ENCODE results near the gene SQOR.

SQOR gene

GRCh38 chr15:45634432-45635190 is at the start of gene SQOR:
Gene SQOR (plus strand): TSS chr15:45635029. CDS start chr15:45658924, 23,895 bp downstream.
- peak within 1 kb of the TSS; percentile 67; the same call in 1 of the 2 replicates for H3K9ac ChIP-seq (ENCODE audit: low read depth, low read length)
- no peaks in the 10 kb centered on the region for H3K4me1 ChIP-seq (ENCODE audit: insufficient read depth, low read length)
- H3K9me3 ChIP-seq (ENCODE audit: control insufficient read depth, insufficient read depth, low read length): no peaks in the 10 kb centered on the region
- H3K36me3 ChIP-seq (ENCODE audit: insufficient read depth, low read length): no peaks in the 10 kb centered on the region

- Histone ChIP-seq H3K9me3 (ENCODE audit: control insufficient read depth, insufficient read depth, low read length) (no peaks in the 10 kb centered on the region), H3K9ac (ENCODE audit: low read depth, low read length) (no peak overlapping the region), H3K36me3 (ENCODE audit: insufficient read depth, low read length) (no peaks in the 10 kb centered on the region), H3K4me1 (ENCODE audit: insufficient read depth, low read length) (peaks cover 7% of the 10 kb centered on the region)
These were observed 49.6 kb upstream of the SQOR start for GRCh38 chr15:45585069-45585791.

GRCh38 chr15:45586125-45586524 is 48.7 kb upstream of the SQOR start:
- H3K9ac ChIP-seq (ENCODE audit: low read depth, low read length): peak overlapping the region; percentile 86
- H3K4me1 ChIP-seq (ENCODE audit: insufficient read depth, low read length): peaks cover 4% of the 10 kb centered on the region; the same call in 1 of the 2 replicates
- H3K36me3 ChIP-seq (ENCODE audit: insufficient read depth, low read length): no peaks in the 10 kb centered on the region
- H3K9me3 ChIP-seq (ENCODE audit: control insufficient read depth, insufficient read depth, low read length): no peaks in the 10 kb centered on the region

GRCh38 chr15:45586601-45587094 is 48.2 kb upstream of the SQOR start:
- Histone ChIP-seq H3K9me3 (ENCODE audit: control insufficient read depth, insufficient read depth, low read length) (no peaks in the 10 kb centered on the region), H3K4me1 (ENCODE audit: insufficient read depth, low read length) (peaks cover 4% of the 10 kb centered on the region; the same call in 1 of the 2 replicates), H3K36me3 (ENCODE audit: insufficient read depth, low read length) (no peaks in the 10 kb centered on the region), H3K9ac (ENCODE audit: low read depth, low read length) (peak overlapping the region; percentile 86)

GRCh38 chr15:45587095-45587862 is 47.5 kb upstream of the SQOR start, which contains the start of gene BLOC1S6:
Gene BLOC1S6 (plus strand): TSS chr15:45587379. CDS start chr15:45587444, 65 bp downstream.
- H3K4me1 ChIP-seq (ENCODE audit: insufficient read depth, low read length): peaks cover 4% of the 10 kb centered on the region; the same call in 1 of the 2 replicates

GRCh38 chr15:45587863-45588170 is 47.0 kb upstream of the SQOR start:
- Histone ChIP-seq H3K9ac (ENCODE audit: low read depth, low read length) (peak overlapping the region; percentile 86), H3K9me3 (ENCODE audit: control insufficient read depth, insufficient read depth, low read length) (no peaks in the 10 kb centered on the region), H3K36me3 (ENCODE audit: insufficient read depth, low read length) (no peaks in the 10 kb centered on the region), H3K4me1 (ENCODE audit: insufficient read depth, low read length) (peaks cover 4% of the 10 kb centered on the region; the same call in 1 of the 2 replicates)

More at GRCh38 chr15:45587095-45587862, 47.5 kb upstream of the SQOR start, which contains the start of gene BLOC1S6:
- Histone ChIP-seq H3K36me3 (ENCODE audit: insufficient read depth, low read length) (no peaks in the 10 kb centered on the region), H3K9me3 (ENCODE audit: control insufficient read depth, insufficient read depth, low read length) (no peaks in the 10 kb centered on the region), H3K9ac (ENCODE audit: low read depth, low read length) (peak within 1 kb of the TSS; percentile 86)

GRCh38 chr15:45588219-45588875 is 46.5 kb upstream of the SQOR start:
- peaks cover 4% of the 10 kb centered on the region; the same call in 1 of the 2 replicates for H3K4me1 ChIP-seq (ENCODE audit: insufficient read depth, low read length)

GRCh38 chr15:45589256-45589655 is 45.6 kb upstream of the SQOR start:
- Histone ChIP-seq H3K36me3 (ENCODE audit: insufficient read depth, low read length) (no peaks in the 10 kb centered on the region), H3K9me3 (ENCODE audit: control insufficient read depth, insufficient read depth, low read length) (no peaks in the 10 kb centered on the region), H3K4me1 (ENCODE audit: insufficient read depth, low read length) (peaks cover 4% of the 10 kb centered on the region; the same call in 1 of the 2 replicates), H3K9ac (ENCODE audit: low read depth, low read length) (no peak overlapping the region)

More at GRCh38 chr15:45588219-45588875, 46.5 kb upstream of the SQOR start:
- peak overlapping the region; percentile 86 for H3K9ac ChIP-seq (ENCODE audit: low read depth, low read length)
- H3K36me3 ChIP-seq (ENCODE audit: insufficient read depth, low read length): no peaks in the 10 kb centered on the region
- H3K9me3 ChIP-seq (ENCODE audit: control insufficient read depth, insufficient read depth, low read length): no peaks in the 10 kb centered on the region

GRCh38 chr15:45594319-45594718 is 40.5 kb upstream of the SQOR start:
- H3K4me1 ChIP-seq (ENCODE audit: insufficient read depth, low read length): no peaks in the 10 kb centered on the region
- H3K36me3 ChIP-seq (ENCODE audit: insufficient read depth, low read length): no peaks in the 10 kb centered on the region; the same call in 1 of the 2 replicates
- H3K9me3 ChIP-seq (ENCODE audit: control insufficient read depth, insufficient read depth, low read length): no peaks in the 10 kb centered on the region
- no peak overlapping the region for H3K9ac ChIP-seq (ENCODE audit: low read depth, low read length)

GRCh38 chr15:45594835-45595530 is 39.8 kb upstream of the SQOR start:
- Histone ChIP-seq H3K4me1 (ENCODE audit: insufficient read depth, low read length) (no peaks in the 10 kb centered on the region), H3K9me3 (ENCODE audit: control insufficient read depth, insufficient read depth, low read length) (no peaks in the 10 kb centered on the region), H3K36me3 (ENCODE audit: insufficient read depth, low read length) (no peaks in the 10 kb centered on the region; the same call in 1 of the 2 replicates), H3K9ac (ENCODE audit: low read depth, low read length) (no peak overlapping the region)

GRCh38 chr15:45603881-45604280 is 30.9 kb upstream of the SQOR start:
- no peaks in the 10 kb centered on the region for H3K36me3 ChIP-seq (ENCODE audit: insufficient read depth, low read length)
- H3K4me1 ChIP-seq (ENCODE audit: insufficient read depth, low read length): no peaks in the 10 kb centered on the region
- H3K9me3 ChIP-seq (ENCODE audit: control insufficient read depth, insufficient read depth, low read length): no peaks in the 10 kb centered on the region
- no peak overlapping the region for H3K9ac ChIP-seq (ENCODE audit: low read depth, low read length)

GRCh38 chr15:45604326-45604725 is 30.5 kb upstream of the SQOR start:
- H3K36me3 ChIP-seq (ENCODE audit: insufficient read depth, low read length): no peaks in the 10 kb centered on the region

GRCh38 chr15:45606413-45606812 is 28.4 kb upstream of the SQOR start:
- Histone ChIP-seq H3K36me3 (ENCODE audit: insufficient read depth, low read length) (no peaks in the 10 kb centered on the region), H3K9me3 (ENCODE audit: control insufficient read depth, insufficient read depth, low read length) (no peaks in the 10 kb centered on the region), H3K4me1 (ENCODE audit: insufficient read depth, low read length) (no peaks in the 10 kb centered on the region), H3K9ac (ENCODE audit: low read depth, low read length) (no peak overlapping the region)

More at GRCh38 chr15:45604326-45604725, 30.5 kb upstream of the SQOR start:
- Histone ChIP-seq H3K4me1 (ENCODE audit: insufficient read depth, low read length) (no peaks in the 10 kb centered on the region), H3K9ac (ENCODE audit: low read depth, low read length) (no peak overlapping the region), H3K9me3 (ENCODE audit: control insufficient read depth, insufficient read depth, low read length) (no peaks in the 10 kb centered on the region)

All from ES-I3 (cell line).